Smooth muscle cell (in vitro differentiated cells): ENCODE data around the gene ZNF177. TPM values are rescaled to one million over a fixed set of nuclear protein-coding genes. Genes with fewer than 3 reads are reported as not detected.

ENCODE experiments used
- DNase-seq: peaks from one replicate; lab custom pipeline; 2025; ENCODE audit not compliant: unreplicated experiment; lab: John Stamatoyannopoulos, UW
- H2AFZ ChIP-seq: fragments of 200-600 bp; sonication (generic); 2 replicates; pipeline ENCODE4 v1.6.0; 2016; ENCODE audit warnings: antibody characterized with exemption, low read depth, mild to moderate bottlenecking
- H3F3A ChIP-seq: fragments of 200-600 bp; sonication (generic); 2 replicates; pipeline ENCODE4 v1.6.0; 2017; ENCODE audit warnings: antibody characterized with exemption, low read depth
- H3K27ac ChIP-seq: fragments of 200-600 bp; sonication (generic); 2 replicates; pipeline ENCODE4 v1.5.1; 2016; ENCODE audit warnings: low read depth, mild to moderate bottlenecking
- H3K27me3 ChIP-seq: fragments of 200-600 bp; sonication (generic); 2 replicates; pipeline ENCODE4 v1.6.1; 2016; ENCODE audit warnings: low read depth, mild to moderate bottlenecking
- H3K36me3 ChIP-seq: fragments of 200-600 bp; sonication (generic); 2 replicates; pipeline ENCODE4 v1.5.1; 2016; ENCODE audit warnings: low read depth
- H3K4me1 ChIP-seq: fragments of 200-600 bp; sonication (generic); 2 replicates; pipeline ENCODE4 v1.5.1; 2016; ENCODE audit warnings: low read depth
- H3K4me2 ChIP-seq: fragments of 200-600 bp; sonication (generic); 2 replicates; pipeline ENCODE4 v1.6.0; 2016; ENCODE audit warnings: mild to moderate bottlenecking
- H3K4me3 ChIP-seq: fragments of 200-600 bp; sonication (generic); 2 replicates; pipeline ENCODE4 v1.5.1; 2016; ENCODE audit warnings: mild to moderate bottlenecking
- H3K79me2 ChIP-seq: fragments of 200-600 bp; sonication (generic); 2 replicates; pipeline ENCODE4 v1.6.0; 2016; ENCODE audit warnings: low read depth, mild to moderate bottlenecking
- H3K9ac ChIP-seq: fragments of 200-600 bp; sonication (generic); 2 replicates; pipeline ENCODE4 v1.6.0; 2016; ENCODE audit warnings: low read depth
- H3K9me3 ChIP-seq: fragments of 200-600 bp; sonication (generic); replicated peaks from 2 replicates; pipeline ENCODE4 v1.5.1; 2016; ENCODE audit warnings: low read depth
- H4K20me1 ChIP-seq: fragments of 200-600 bp; sonication (generic); 2 replicates; pipeline ENCODE4 v1.6.0; 2016; ENCODE audit warnings: low read depth
- CTCF ChIP-seq: fragments of 200-600 bp; sonication (generic); IDR thresholded peaks from 2 replicates; pipeline ENCODE4 v1.5.1; 2017; ENCODE audit warnings: borderline replicate concordance, mild to moderate bottlenecking, antibody characterized with exemption; ENCODE audit not compliant: insufficient read depth, poor library complexity, severe bottlenecking
- WGBS: methylation state at CpG from one replicate; pipeline ENCODE4 v1.1.7; 2016; ENCODE audit warnings: low lambda C conversion rate; 5-methylcytosine and 5-hydroxymethylcytosine counted together
- polyA plus RNA-seq: library from polyadenylated mRNA; unstranded; fragments of >200 nt; fragmentation: Nextera tagmentation; extraction: Ambion mirVana; gene quantifications from 2 replicates; pipeline ENCODE4 v1.2.1, GENCODE V29; 2016
- total RNA-seq: library from RNA; depleted of rRNA; stranded (reverse); fragments of >200 nt; gene quantifications from 2 replicates; pipeline ENCODE4 v1.2.3, GENCODE V29; 2014

The ZNF177 gene
- total and polyA plus RNA-seq, 2 experiments from 2014 or later: 2.4 to 4.8 TPM

GRCh38 chr19:9342610-9343304 lies 20.1 kb upstream of the ZNF177 start:
- TF ChIP-seq CTCF: no peak
- peaks cover 9% of the 10 kb centered on the region for H3F3A ChIP-seq
- H4K20me1 ChIP-seq: no peaks in the 10 kb centered on the region
- no peaks in the 10 kb centered on the region for H3K27me3 ChIP-seq
- no peaks in the 10 kb centered on the region for H3K79me2 ChIP-seq
- DNase-seq: no peak
- no peak overlapping the region for H3K9ac ChIP-seq
- no peak overlapping the region for H2AFZ ChIP-seq
- H3K4me3 ChIP-seq: no peak overlapping the region
- no peak overlapping the region for H3K27ac ChIP-seq
- WGBS: 95% methylated on average over 6 of the region's 6 CpGs
- H3K36me3 ChIP-seq: peaks cover 71% of the 10 kb centered on the region
- H3K9me3 ChIP-seq: peaks cover 82% of the 10 kb centered on the region
- H3K4me1 ChIP-seq: no peaks in the 10 kb centered on the region
- no peak overlapping the region for H3K4me2 ChIP-seq

GRCh38 chr19:9345005-9345404 lies 17.8 kb upstream of the ZNF177 start:
- Histone ChIP-seq H3K4me3 (no peak overlapping the region), H2AFZ (no peak overlapping the region), H3K36me3 (peaks cover 55% of the 10 kb centered on the region), H3K9me3 (peaks cover 63% of the 10 kb centered on the region), H3K4me2 (no peak overlapping the region), H3F3A (peaks cover 9% of the 10 kb centered on the region), H3K27me3 (no peaks in the 10 kb centered on the region), H4K20me1 (no peaks in the 10 kb centered on the region), H3K9ac (no peak overlapping the region), H3K4me1 (no peaks in the 10 kb centered on the region), H3K79me2 (no peaks in the 10 kb centered on the region), H3K27ac (no peak overlapping the region)
- no peak for DNase-seq
- no peak for TF ChIP-seq CTCF
- 98% methylated on average over 2 of the region's 2 CpGs for WGBS

GRCh38 chr19:9348253-9348652 lies 14.6 kb upstream of the ZNF177 start:
- Histone ChIP-seq H2AFZ (no peak overlapping the region), H3K4me3 (no peak overlapping the region), H3K27me3 (no peaks in the 10 kb centered on the region), H4K20me1 (no peaks in the 10 kb centered on the region), H3K79me2 (no peaks in the 10 kb centered on the region), H3K9me3 (peaks cover 36% of the 10 kb centered on the region), H3K9ac (no peak overlapping the region), H3K4me1 (no peaks in the 10 kb centered on the region), H3K4me2 (no peak overlapping the region), H3K36me3 (peaks cover 30% of the 10 kb centered on the region), H3F3A (no peaks in the 10 kb centered on the region), H3K27ac (no peak overlapping the region)
- no peak for TF ChIP-seq CTCF
- DNase-seq: no peak
- WGBS: 95% methylated on average over 3 of the region's 3 CpGs

GRCh38 chr19:9348671-9349070 lies 14.1 kb upstream of the ZNF177 start:
- Histone ChIP-seq H3K9me3 (peaks cover 31% of the 10 kb centered on the region), H3K27ac (no peak overlapping the region), H3K27me3 (no peaks in the 10 kb centered on the region), H2AFZ (no peak overlapping the region), H3K9ac (no peak overlapping the region), H4K20me1 (no peaks in the 10 kb centered on the region), H3K4me2 (no peak overlapping the region), H3K36me3 (peaks cover 25% of the 10 kb centered on the region), H3K4me1 (no peaks in the 10 kb centered on the region), H3K4me3 (no peak overlapping the region), H3F3A (no peaks in the 10 kb centered on the region), H3K79me2 (no peaks in the 10 kb centered on the region)
- DNase-seq: no peak
- TF ChIP-seq CTCF: no peak
- 96% methylated on average over 22 of the region's 22 CpGs for WGBS
